ENCODE results near the gene SPTLC1.
"Not testable (repeated sequence)": the region's sequence is repeated elsewhere in the genome, so short reads cannot be mapped to it uniquely, and the experiment has no call there.

Gene SPTLC1

DNA sequence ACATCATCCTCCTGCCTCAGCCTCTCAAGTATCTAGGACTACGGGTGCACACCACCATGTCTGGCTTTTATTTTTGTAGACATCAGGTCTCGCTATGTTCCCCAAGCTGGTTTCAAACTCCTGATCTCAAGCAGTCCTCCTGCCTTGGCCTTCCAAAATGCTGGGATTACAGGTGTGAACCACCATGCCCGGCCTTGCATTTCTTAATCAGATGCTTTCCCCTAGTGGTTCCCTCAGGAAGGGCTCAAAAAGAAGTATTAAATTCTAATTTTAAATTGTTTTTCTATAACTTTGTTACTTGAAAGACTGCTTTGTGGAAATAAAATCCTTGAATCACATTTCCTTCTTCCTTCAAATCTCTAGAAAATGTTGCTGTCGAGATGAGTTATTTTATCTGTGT is 85.7 kb downstream of the SPTLC1 start:
- DNase-seq: no peak

DNA sequence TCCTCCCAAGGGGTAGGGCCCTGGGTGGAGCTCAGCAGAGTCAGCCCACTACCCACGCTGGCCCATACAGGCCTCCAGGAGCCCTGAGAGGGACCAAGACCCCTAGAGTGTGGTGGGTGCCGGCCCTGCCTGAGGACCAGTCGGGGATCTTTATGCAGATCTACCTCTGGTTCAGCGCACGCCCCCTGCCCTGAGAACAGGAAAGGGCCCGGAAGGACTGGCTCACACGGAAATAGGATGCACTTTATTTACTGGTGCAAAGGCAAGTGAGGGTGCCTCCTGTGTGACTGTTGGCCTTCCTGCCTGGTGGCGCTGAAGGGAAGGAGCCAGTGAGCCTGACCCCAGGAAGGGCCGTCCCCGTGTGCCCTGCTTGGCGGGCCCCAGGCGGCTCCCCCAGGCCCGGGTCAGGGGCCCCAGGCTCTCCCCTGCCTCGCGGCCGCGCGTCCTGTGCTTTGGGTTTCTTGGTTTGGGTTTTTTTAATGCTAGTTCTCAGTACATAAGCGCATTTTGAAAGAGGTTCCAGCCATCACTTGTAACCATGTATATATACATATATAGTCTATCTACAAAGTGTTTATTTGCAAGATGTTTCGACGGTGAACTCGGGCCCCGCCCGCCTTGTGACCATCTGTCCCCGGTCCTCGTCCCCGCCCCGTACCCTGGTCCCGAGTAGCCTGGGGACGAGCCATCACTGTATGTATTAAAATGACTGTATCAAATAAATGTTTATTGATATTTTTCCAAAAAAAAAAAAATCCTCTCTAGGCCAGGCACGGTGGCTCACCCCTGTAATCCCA is 88.8 kb downstream of the SPTLC1 start:
- DNase-seq: no peak

DNA sequence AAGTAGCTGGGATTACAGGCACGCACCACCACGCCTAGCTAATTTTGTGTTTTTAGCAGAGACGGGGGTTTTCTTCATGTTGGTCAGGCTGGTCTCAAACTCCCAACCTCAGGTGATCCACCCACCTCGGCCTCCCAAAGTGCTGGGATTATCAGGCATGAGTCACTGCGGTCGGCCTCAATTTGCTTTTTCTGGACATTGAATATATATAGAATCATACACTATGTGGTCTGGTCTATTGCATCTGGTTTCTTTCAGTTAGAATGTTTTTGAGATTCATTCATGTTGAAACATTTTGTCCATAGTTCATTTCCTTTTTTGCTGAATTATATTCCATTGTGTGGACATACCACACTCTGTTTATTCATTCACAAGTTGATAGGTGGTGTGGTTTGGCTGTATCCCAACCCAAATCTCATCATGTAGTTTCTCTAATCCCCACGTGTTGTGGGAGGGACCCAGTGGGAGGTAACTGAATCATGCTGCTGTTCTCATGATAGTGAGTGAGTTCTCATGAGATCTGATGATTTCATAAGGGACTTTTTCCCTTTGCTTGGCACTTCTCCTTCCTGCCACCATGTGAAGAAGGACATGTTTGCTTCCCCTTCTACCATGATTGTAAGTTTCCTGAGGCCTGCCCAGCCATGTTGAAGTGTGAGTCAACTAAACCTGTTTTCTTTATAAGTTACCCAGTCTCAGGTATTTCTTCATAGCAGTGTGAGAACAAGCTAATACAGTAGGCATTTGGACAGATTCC is 93.2 kb downstream of the SPTLC1 start:
- not testable (repeated sequence) for DNase-seq

DNA sequence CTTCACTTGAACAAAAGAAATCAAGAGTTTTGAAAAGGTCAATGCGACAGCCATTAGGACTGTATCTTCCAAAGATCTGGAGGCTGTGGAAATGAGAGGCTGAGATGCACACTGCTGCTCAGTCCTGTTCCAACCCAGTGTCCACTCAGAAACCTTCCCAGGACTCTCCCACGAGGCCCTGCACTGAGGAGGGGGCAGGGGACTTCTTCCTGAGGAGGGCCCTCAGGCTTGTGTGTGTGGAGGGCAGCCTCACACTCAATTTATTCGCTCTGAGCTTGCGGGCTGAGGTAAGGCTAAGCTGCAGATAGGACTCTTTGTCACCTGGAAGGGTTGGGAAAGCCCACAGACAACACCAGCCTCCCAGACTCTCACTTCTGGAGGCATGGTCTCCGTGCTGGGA is 95.6 kb downstream of the SPTLC1 start:
- no peak for DNase-seq

DNA sequence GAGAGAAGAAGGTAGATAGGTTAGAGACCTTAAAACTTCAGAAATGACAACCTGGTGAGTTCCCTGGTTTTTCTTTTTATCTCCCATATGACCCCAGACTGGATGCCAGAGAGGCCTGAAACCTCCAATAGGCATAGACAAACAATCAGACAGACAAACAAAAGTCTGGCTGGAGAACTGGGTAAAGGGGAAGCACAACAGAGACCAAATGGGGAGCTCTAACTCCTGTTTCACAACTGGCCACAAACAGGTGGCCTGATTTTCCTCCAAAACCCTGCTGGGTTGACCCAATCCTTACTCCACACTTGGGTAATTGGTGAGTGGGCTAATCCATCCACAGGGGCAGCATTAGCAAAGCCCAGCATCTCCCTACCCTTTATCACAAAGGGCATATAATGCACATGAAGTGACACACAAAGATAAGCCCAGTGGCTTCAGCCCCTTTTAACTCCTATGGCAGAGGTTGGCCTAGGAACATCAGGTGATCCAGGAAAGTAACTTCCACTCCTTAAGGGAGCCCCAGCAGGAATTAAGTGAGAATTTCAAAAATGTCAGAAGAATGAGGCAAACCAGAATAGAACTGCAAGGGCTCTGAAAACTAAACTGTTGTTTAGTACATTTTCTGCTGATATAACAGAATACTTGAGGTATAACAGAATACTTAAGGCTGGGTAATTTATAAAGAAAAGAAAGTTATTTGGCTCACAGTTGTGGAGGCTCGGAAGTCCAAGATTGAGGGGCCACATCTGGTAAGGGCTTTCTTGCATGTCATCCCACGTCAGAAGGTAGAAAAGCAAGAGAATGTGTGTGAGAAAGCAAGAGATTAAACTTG is 104.3 kb downstream of the SPTLC1 start:
- DNase-seq: no peak

DNA sequence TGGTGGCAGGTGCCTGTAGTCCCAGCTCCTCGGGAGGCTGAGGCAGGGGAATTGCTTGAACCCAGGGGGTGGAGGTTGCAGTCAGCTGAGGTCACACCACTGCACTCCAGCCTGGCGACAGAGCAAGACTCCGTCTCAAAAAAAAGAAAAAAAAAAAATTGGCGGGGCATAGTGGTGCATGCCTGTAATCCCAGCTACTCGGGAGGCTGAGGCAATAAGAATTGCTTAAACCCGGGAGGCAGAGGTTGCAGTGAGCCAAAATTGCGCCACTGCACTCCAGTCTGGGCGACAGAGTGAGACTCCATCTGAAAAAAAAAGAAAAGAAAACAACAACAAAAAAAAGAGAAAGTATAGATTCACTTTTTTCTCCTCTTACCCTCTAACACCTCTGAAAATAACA is 105.0 kb downstream of the SPTLC1 start:
- not testable (repeated sequence) for DNase-seq

DNA sequence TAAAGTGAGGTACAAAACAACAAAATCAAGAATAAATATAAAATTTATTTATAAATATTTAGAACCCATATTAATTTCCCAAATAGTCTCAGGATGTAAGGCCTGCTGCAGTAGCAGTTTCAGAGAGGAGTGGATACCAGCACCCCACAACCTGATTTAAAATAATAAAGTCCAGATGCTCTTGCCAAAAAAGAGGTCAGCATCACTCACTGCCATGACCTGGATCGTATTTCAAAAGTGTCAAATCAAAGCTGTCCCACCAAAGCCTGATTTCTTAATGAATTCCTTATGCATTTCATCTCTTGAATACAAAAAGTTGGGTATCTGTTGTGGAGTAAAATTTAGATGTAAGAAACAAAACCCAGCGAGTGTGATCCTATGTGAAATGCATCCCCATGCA is 107.2 kb downstream of the SPTLC1 start:
- no peak for DNase-seq

DNA sequence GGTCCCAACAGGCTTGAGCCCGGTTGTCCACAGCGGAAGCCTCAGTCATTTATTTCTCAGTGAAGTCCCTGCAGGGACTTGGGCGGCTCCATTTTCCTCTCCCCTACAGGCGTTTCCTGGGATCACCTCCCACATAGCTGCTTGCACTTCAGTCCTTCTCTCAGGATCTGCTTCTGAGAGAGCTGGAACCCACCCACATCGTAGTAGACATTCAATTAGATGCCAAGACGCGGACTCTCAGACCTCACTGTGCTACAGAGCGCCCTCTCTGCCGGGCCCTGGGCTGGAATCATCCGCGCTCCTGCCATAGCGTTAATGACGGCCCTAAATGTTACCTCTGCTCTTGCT is 111.2 kb downstream of the SPTLC1 start:
- DNase-seq: no peak

DNA sequence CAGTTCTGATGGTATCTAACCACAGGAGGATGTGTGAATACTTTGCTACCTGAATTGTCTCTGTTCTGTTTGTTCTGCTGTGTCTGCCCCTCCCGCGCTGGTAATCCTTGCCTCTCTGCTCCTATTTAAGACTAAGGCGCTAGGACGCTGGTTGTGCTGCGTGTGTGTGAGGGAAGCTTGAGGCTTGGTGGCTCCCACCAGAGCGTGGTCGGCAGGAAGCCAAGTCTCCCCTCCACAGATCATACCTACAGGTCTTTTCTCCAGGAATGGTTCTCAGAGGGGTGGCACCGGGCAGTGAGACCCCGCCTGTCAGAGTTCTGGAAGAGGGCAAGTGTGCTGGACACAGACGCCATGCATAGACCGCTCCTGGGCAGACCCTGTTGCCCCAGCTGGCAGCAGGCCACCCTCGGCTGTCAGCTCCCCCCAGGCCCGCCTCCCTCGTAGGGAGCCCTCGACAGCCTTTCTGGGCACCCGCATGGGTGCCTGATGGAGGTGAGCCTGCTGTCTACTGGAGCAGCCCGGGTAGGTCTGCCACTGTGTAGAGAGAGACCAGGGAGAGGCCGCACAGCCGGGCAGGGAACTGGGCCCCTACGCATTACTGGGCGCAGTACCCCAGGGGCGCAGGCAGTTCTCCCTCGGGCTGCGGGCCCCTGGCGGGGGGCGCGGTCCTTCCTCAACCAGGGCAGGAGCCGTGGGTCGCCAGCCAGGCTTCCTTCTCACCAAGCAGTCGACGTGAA is 111.7 kb downstream of the SPTLC1 start:
- DNase-seq: no peak

DNA sequence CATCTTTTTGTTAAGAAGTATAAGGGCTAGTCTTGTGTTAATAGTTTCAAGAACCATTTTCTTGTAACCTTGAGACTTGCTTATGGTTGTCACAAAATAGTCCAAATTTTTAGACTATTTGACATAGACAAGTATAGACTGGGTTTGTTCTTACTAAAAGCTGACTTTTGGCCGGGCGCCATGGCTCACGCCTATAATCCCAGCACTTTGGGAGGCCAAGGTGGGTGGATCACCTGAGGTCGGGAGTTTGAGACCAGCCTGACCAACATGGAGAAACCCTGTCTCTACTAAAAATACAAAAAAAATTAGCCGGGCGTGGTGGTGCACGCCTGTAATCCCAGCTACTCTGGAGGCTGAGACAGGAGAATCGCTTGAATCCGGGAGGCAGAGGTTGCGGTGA is 113.3 kb downstream of the SPTLC1 start:
- DNase-seq: not testable (repeated sequence)

DNA sequence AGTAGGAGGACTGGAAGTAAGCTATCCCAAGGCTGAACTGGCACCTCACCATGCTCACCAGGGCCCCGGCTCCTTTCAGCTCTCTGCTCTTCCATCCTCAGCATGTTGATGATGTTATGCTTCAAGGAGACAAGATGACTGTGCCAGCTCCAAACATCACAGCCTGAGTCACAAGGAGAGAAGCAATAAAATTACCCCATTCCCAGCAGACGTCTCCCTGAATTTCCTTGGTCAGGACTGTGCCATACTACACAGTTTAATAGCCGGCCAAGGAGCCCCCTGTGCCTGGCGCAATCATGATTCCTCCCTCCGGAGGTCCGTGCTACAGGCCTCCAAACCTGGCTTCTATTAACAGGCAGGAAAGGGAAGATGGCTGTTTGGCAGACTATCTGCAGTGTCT is 114.0 kb downstream of the SPTLC1 start:
- DNase-seq: no peak

DNA sequence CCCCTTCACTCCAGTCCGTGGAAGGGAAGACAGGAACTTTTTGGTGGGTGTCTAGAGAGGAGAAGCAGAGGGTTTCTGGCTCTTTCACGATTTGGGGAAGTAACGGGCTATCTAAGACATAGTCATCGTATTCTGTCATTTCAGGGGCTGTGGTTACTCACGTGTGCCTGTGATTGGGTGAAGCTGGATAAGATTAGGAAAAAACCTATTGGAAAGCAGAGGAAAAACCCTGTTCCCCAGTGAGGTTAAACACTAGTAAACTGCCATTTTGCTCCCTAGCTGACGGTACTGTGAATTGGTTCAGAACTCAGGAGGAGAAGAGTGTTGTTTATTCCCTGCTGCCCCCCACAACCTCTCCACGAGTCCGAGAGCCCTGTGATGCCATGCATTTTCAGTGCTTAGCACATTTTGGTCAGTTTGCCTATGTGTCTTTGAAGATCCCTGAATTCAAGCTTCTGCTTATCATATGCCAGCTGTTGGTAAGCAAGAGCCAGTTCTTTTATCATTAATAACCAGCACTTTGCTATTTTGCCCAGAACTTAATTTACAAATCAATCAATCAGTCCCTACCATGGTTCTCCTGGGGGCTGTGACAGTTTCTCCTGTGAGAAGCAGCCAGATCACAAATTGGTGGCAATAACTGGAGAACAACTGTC is 120.1 kb downstream of the SPTLC1 start:
- DNase-seq: no peak

DNA sequence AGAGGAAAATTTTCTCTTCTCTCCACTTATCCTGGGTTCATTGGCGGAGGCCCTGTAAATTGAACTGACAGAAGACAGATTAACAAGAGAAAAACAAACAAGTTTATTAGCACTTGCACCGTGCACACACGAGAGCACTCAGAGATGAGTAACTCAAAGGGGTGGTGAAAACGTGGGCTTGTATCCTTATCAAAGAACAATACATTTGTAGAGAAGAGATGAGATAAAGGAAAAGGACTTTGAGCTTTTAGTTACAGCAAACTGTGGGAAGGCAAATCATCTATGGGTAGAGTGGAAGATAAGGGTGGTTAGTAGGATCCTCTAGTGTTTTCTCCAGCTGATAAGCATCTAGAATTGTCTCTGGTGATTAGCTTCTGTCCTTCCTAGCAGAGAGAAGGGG is 120.8 kb downstream of the SPTLC1 start:
- DNase-seq: no peak

DNA sequence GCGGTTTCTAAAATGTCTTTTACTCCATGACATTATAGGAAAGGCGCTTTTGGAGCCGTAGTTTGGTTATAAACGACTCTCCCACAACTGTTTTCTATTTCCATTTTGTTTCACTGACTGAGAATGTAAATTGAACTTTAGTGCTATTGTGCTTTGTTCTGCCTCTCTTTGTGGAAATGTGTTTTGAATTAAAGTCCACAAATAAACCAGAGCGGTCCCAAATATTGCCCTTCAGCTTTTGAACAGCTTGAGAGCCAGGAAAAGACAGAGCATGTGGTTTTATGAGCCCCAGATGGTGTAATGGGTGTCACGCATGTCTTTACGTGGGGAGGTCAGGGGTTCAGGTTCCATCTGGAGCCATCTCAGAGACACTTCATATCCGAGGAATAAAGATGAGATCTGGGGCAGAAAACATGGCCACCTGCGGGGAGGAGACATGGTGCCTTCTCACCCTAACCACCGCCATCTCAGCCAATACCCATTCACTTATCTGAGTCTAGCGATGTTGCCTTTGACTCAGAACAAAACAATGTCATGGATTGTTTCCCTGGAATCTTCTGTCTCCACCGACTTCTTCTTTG is 122.7 kb downstream of the SPTLC1 start:
- DNase-seq: no peak

DNA sequence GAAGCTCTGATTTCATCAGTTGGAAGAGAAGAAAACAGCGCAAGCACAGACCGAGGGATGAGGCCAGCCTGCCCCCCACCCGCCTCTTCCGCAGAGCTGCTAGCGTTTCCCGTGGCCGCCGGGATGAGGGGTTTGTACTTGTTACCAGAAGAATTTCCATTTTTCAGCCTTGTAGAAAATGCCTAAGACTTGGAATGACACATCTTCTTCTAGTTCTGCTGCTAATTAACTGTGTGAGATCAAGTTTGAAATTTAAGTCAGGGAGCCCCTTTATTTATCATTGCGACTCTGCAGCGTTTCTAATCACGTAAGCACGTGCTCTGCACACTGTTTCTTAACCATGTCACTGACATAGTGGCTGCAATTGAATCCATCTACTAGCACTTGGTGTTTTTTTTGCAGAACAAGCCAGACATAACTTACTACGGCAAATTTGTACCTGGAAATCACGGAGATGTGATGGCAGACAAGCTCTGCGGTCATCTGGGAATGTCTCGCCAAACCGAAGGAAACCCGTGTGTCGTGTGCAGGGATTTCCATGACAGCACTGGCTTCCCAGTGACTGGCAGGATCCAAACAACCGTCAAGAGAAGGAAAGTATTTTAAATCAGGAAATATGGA is 123.4 kb downstream of the SPTLC1 start:
- DNase-seq: no peak

DNA sequence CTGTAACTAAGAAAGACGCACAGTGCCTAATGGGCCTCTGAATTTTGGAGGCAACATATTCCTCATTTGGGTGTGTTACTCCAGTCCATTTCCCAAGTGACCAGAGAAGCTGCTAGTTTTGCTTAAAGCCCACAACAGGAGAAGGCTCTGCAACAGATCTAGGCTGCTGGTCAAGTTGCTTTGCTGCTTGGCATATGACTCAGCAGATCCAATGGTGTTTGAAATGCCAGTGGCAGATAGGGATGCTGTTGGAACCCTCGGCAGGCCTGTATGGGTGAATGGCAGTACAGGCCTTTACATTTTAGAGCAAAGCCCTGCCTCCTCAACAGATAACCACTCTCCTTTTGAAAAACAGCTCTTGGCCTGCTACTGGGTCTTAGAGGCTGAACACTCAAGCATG is 129.0 kb downstream of the SPTLC1 start:
- no peak for DNase-seq

DNA sequence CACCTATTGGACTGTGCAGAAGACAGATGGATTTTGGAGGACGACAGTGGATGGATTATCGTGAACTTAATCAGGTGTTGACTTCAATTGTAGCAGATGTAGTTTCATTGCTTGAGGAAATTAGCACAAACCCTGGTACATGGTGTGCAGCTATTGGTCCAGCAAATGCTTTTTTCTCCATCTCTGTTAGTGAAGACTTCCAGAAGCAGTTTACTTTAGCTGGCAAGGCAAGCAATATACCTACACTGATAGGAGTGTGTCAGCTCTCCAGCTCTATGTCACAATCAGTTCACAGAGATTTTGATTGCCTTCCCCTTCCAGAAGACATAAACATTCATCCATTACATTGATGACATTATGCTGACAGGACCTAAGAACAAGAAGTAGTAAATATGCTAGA is 129.5 kb downstream of the SPTLC1 start:
- DNase-seq: no peak

Data from NCI-H82 (cell line).